Cardiac septum (tissue), 1 donor: ENCODE measurements around the gene HIVEP3. TPM values are rescaled to one million over a fixed set of nuclear protein-coding genes. Genes with fewer than 3 reads are reported as not detected.

Source experiments
- DNase-seq: peaks from one replicate; pipeline ENCODE4 v3.0.0-alpha.2; 2020; ENCODE audit warnings: low spot score
- intact Hi-C: fragments of 100-400 bp; cut with DNase I; formaldehyde crosslinking; loops from one replicate; pipeline ENCODE4 v1.14.0; 2022
- total RNA-seq: library from RNA; stranded (reverse); fragmentation: NEBNext Ultra II Directional; extraction: Animal tissue kit (Norgen Biotek cat#: 25700); gene quantifications from one replicate; pipeline ENCODE4 v1.2.1, GENCODE V29; 2021
- donor health status: DM: no; HTN: no; CAD: no.

Gene HIVEP3
- total RNA-seq, 1 donor from 2014 or later, result 3.7 TPM

GRCh38 chr1:41776891-41777441 lies 141.8 kb downstream of the HIVEP3 start:
- no peak for DNase-seq
- intact Hi-C loops, result no loop called here

GRCh38 chr1:41775956-41776585 lies 142.7 kb downstream of the HIVEP3 start:
- no peak for DNase-seq
- intact Hi-C loops, result no loop called here

GRCh38 chr1:41774471-41774990 lies 144.2 kb downstream of the HIVEP3 start:
- intact Hi-C loops, result no loop called here
- DNase-seq, result no peak

- intact Hi-C loops, result no loop called here
- DNase-seq, result no peak
These were observed 144.9 kb downstream of the HIVEP3 start for GRCh38 chr1:41773842-41774241.

- intact Hi-C loops, result no loop called here
- no peak for DNase-seq
These were observed 145.6 kb downstream of the HIVEP3 start for GRCh38 chr1:41773144-41773591.

- DNase-seq, result no peak
- intact Hi-C loops, result no loop called here
These were observed 149.7 kb downstream of the HIVEP3 start for GRCh38 chr1:41769068-41769467.

GRCh38 chr1:41768583-41768982 lies 150.1 kb downstream of the HIVEP3 start:
- no peak for DNase-seq
- intact Hi-C loops, result no loop called here

GRCh38 chr1:41767534-41768525 lies 150.9 kb downstream of the HIVEP3 start:
- intact Hi-C loops, result no loop called here
- DNase-seq, result no peak

- no peak for DNase-seq
- intact Hi-C loops, result no loop called here
These were observed 152.2 kb downstream of the HIVEP3 start for GRCh38 chr1:41766546-41766945.

- DNase-seq, result no peak
- intact Hi-C loops, result no loop called here
These were observed 152.7 kb downstream of the HIVEP3 start for GRCh38 chr1:41766041-41766440.

GRCh38 chr1:41765152-41765551 lies 153.6 kb downstream of the HIVEP3 start:
- intact Hi-C loops, result no loop called here
- DNase-seq, result no peak

- DNase-seq, result no peak
- intact Hi-C loops, result no loop called here
These were observed 154.1 kb downstream of the HIVEP3 start for GRCh38 chr1:41764656-41765055.

GRCh38 chr1:41762777-41763176 lies 155.9 kb downstream of the HIVEP3 start:
- intact Hi-C loops, result no loop called here
- no peak for DNase-seq

GRCh38 chr1:41762251-41762650 lies 156.5 kb downstream of the HIVEP3 start:
- intact Hi-C loops, result no loop called here
- no peak for DNase-seq

- DNase-seq, result no peak
- intact Hi-C loops, result no loop called here
These were observed 159.7 kb downstream of the HIVEP3 start for GRCh38 chr1:41758904-41759548.

- no peak for DNase-seq
- intact Hi-C loops, result no loop called here
These were observed 160.2 kb downstream of the HIVEP3 start for GRCh38 chr1:41758500-41758899.

- intact Hi-C loops, result no loop called here
- no peak for DNase-seq
These were observed 164.2 kb downstream of the HIVEP3 start for GRCh38 chr1:41754540-41754939.

- intact Hi-C loops, result no loop called here
- no peak for DNase-seq
These were observed 166.1 kb downstream of the HIVEP3 start for GRCh38 chr1:41752514-41753170.

- intact Hi-C loops, result no loop called here
These were observed 166.8 kb downstream of the HIVEP3 start for GRCh38 chr1:41751804-41752513.

More at GRCh38 chr1:41751804-41752513, 166.8 kb downstream of the HIVEP3 start:
- DNase-seq, result no peak
